ENCODE measurements around the gene PFDN2.

PFDN2 gene

DNA sequence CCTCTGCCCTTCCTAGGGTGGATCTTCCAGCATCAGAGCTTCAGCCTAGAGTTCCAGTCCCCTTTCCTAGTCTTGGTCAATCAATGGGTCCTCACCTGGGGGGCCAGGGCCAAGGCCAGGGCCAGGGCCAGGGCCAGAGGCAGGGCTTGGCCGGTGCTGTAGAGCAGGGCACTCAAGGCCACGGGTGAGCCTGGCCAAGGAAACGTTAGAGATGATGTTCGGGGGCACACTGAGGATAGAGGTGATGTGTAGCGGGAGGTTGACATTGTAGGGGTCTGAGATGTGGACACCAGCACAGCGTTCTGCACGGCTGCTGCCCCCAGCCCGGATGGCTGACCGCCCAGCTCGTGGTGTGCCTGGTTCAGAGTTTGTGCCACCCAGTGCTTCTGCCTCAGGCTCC is 66.6 kb downstream of the PFDN2 start:
- H3K4me3 Mint-ChIP-seq = no peak overlapping the region
- no peak for ATAC-seq (ENCODE audit: low read depth)
- H3K27me3 Mint-ChIP-seq = no peaks in the 10 kb centered on the region
- peaks cover 38% of the 10 kb centered on the region for H3K36me3 Mint-ChIP-seq
- DNase-seq (ENCODE audit: low spot score in 2 of 2) = no peak
- no peak overlapping the region for H3K27ac Mint-ChIP-seq
- no peaks in the 10 kb centered on the region for H3K9me3 Mint-ChIP-seq
- H3K4me1 Mint-ChIP-seq = peaks cover 27% of the 10 kb centered on the region
